ENCODE measurements around the gene HSPA12B.

- TF ChIP-seq PATZ1 (CRISPR knock-in tag; IDR thresholded peaks at IDR 0.05; ENCODE audit: borderline replicate concordance), result no peak
- TF ChIP-seq ZFP3 (CRISPR knock-in tag; IDR thresholded peaks at IDR 0.05), result no peak
- TF ChIP-seq ZNF8 (CRISPR knock-in tag; IDR thresholded peaks at IDR 0.05), result no peak
- no peak for TF ChIP-seq CREB5 (CRISPR knock-in tag; IDR thresholded peaks at IDR 0.05; ENCODE audit: low read depth)
- TF ChIP-seq ARNTL (CRISPR knock-in tag; IDR thresholded peaks at IDR 0.05; ENCODE audit: borderline replicate concordance, low read depth), result no peak
- no peak for TF ChIP-seq TOX (CRISPR knock-in tag; IDR thresholded peaks at IDR 0.05; ENCODE audit: borderline replicate concordance)
- no peak for TF ChIP-seq OSR1 (CRISPR knock-in tag; IDR thresholded peaks at IDR 0.05)
- no peak for TF ChIP-seq SNAI2 (CRISPR knock-in tag; IDR thresholded peaks at IDR 0.05)
Observed at GRCh38 chr20:3759884-3760283, 27.4 kb downstream of the HSPA12B start.

All from SK-N-SH treated with all-trans-retinoic acid at 6 μM for 48 hours (cell line).